Left kidney (tissue), 8 donors: Measurements from ENCODE around the gene NTRK3. TPM values are rescaled to one million over a fixed set of nuclear protein-coding genes. Genes with fewer than 3 reads are reported as not detected.

Experiments used
- DNase-seq: peaks from one replicate; pipeline ENCODE4 v3.0.0-alpha.2; 2013
- long read RNA-seq, 8 donors: transcript quantifications; one replicate each; lab custom pipeline, GENCODE V29; 2026
- polyA plus RNA-seq: library from polyadenylated mRNA; unstranded; fragments of 120-200 nt; gene quantifications from one replicate; pipeline ENCODE4 v1.2.1, GENCODE V29; 2013; ENCODE audit not compliant: insufficient read length

The NTRK3 gene
- 13.7 TPM for polyA plus RNA-seq
- long read RNA-seq, donor 1, partial matches to known transcripts = 0 of 2 reads
- long read RNA-seq, donor 1, other reads (novel, unspliced or antisense) = 0 of 2 reads
- long read RNA-seq, donor 2 = 0 reads
- long read RNA-seq, donor 3, partial matches to known transcripts = 0 of 1 reads
- long read RNA-seq, donor 3, other reads (novel, unspliced or antisense) = 0 of 1 reads
- long read RNA-seq, donor 4 = 0 reads
- long read RNA-seq, donor 5 = 0 reads
- long read RNA-seq, donor 6 = 0 reads
- long read RNA-seq, donor 7 = 0 reads
- long read RNA-seq, donor 8 = 0 reads

DNA sequence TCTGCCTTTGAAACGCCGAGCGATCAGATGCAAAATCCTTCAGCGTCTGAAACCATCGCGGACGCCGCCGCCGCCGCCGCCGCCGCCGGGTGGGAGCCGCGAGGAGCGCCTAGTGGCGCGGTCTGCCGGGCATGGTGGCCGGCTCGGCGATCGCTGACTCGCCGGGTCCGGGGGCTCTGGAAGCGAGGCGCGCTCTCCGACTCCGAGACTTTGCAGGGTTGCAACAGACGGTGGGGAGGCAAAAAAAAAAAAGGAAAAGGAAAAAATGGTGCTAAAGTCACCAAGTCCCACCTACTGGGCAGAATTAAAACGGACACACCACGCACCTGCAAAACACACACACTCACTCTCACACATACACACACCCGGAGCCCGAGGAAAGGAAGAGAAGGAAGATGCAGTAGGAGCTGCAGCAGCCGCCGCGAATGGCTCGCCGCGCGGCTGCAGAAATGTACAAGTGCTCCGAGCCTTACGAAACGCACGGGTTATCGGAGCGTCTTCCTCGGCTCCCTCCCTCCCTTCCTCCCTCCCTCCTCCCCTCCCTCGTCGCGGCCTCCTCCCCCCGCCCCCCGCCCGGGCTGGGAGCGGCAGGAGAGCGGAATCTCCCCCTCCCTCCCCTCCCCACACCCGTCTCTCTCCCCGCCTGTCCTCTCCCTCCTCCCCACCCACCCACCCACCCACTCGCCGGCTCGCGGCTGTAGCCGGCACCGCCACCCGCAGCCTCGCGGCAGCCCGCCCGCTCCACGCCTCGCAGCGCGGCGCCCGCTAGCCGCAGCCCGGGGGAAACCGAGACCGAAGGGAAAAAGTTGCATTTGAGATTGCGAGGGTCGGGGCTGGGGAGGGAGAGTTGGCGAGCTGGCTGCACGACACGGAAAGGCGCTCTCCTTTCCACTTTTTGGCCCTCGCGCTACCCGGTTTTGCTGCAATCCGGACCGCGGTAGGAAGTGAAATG is at the start of gene NTRK3:
NTRK3 (minus strand) TSS at position 461 of the 952 bp plus-strand sequence. CDS start 586 bp downstream, outside the sequence.
- no peak for DNase-seq

DNA sequence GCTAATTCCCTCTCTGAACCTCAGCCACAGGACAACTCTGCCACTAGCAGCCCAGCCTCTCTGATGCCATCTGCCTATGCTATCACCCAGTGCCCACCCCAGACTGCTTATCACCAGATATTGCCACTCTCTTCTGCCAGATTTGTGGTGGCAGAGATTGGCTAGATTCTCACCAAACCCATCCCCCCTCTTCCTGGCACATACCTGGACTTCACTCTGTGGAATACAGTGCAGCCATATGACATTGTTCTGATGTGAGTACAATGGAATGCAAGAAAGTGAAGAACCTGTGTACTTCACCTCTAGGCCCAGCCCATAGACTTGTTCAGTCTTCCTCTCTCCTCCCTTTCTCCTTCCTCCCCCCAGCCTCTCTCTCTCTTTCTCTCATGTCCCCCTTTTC is 46.9 kb upstream of the NTRK3 start:
- DNase-seq = no peak

DNA sequence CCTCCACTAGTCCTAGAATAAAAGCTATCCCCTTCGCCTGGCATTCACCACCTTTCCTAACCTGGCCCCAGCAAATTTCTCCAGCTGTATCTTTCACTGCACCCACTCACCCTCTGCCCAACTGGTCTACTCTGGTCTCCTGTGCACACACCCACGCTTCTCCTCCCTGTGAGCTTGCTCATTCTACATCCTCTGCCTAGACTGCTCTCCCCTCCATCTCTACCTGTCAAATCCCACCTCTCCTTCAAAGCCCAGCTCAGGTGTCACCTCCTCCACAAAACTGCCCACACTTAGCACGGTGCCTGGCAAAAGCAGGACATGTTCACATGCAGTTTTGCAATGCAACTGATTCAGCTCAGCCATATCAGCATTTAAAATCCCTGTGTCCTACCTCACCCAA is 45.8 kb upstream of the NTRK3 start:
- no peak for DNase-seq

DNA sequence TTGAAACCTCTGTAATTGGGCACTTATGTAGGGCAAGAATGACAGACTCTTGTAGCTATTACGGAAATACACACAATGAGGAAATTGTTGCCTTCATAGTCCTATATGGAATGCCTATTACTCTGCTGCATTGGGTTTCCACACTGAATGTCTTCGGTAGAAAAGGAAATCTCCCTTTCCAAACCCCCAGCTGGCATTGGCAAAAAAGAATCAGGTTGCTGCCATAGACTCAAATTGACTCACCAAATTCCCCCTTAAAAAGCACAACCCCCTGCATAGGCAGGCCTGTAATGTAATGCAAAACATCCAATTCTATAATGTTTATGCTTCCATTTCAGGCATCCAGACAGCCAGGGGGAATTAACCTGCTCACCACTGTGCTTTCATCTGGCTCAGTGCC is 44.8 kb upstream of the NTRK3 start:
- no peak for DNase-seq

DNA sequence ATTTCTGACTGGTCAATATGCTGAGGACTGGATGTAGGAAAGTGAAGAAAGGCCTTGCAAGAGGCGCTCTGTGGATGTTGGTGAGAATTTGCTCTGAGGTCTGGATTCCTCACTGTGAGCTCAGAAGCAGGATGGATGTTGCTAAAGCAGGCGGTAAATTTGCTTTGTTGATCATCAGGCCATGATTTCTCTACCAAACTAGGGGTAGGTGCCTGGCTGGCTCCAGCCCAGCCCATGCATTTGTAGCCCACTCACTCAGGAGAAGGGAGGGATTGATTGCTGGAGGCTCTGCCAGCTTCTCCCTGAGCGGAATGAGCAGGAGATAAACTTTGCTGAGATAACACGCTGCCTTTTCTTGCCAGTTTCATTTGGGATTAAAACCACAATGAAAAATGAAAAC is 44.3 kb upstream of the NTRK3 start:
- DNase-seq = no peak

DNA sequence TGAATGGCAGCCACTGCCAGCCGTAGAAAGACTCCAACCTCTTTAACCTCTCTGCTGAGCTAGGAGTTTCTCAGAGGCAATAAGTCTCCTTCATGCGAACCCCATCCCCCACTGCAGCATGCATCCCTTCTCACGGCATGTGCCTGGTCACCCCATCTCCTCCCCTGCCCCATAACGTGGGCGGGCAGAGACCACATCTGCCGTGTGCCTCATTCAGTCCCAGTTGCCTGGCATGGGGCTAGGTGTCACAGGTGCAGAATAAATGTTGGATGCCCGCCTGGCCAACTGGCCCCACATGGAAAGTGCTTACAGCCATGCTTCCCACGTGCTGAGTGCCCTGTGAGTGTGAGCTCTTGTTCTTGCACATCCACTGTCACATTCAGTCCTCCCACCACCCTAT is 43.5 kb upstream of the NTRK3 start:
- no peak for DNase-seq

DNA sequence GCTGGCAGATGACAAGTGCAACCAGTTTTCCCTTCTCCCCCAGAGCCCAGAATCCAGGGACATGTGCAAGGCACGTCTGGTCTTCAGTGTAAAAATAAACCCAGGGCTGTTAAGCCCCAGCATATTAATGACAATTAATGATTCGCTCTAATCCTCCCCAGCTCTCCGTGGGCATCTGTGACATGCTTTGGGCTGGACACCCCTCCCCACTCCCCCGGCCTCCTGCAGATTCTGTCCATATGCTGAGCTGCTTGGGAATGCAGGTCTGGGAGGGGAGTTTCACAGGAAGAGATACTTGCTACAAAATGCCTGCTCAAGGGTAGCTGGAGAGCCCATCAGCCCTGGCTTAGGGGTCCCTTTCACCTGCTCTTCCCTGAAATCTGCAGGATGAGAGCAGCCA is 43.0 kb upstream of the NTRK3 start:
- DNase-seq = no peak

DNA sequence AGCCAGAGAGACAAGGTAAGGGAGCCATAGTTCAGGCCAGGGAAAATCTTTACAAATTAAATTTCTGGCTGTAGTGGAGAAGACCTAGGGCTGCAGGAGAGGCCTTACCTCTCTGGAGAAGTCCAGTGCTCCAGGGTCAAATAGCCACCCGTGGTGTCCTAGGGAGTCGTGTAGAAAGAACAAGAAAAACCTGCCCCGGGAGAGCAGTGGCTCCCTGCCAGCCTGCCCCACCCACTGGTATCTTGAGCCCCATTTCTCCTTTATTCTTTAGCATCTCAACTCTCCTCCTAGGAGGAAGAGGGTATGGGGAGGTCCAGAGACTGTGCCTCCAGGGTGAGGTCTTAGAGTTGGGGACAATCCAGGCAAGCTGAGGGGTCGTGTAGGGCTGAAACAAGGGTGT is 32.1 kb upstream of the NTRK3 start:
- DNase-seq = no peak

DNA sequence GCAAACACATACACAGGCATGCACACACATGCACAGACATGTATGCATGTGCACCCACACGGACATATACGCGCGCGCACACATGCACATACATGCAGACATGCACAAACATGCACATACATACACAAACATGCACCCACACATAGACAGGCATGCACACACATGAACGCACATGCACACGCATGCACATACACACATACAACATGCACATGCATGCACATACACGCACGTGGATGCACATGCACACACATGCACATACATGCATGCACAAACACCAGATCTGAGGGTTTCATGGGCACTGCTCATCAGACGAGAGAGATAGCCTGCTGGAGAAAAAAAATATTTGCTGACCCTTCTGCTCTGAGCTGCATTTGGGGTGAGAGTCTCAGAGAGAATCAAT is 31.7 kb upstream of the NTRK3 start:
- DNase-seq = no peak

DNA sequence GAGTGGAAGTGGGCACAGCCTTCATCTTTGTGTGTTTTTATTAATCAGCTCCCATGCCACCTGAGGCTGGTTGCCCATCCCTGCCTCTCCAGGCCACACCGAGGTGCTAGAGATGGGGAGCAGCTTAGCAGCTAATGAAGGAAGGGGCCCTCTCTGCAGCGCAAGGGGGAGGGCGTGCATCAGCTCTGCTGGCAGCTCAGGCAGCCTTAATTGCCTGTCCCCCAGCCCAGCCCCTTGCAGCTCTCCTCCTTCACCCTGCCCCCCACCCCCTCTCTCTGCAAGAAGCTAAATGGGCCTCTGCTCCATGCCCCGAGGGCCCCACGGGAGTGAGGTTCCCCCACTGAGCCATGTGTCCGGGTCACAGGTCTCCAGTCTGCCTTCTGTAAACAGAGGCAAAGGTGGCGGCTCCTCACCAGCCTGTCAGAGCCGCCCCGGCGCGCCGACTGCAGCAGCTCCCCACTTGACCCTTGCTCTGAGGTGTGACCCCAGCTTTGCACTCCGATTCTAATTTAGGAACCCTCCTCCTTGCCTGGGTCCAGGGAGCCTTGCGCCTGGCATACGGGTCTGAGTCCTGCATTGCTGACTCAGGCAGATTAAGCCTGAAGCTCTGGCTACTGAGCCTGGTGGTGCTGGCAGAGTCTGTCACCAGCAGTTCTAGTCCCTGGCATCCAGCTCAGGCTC is 27.9 kb upstream of the NTRK3 start:
- DNase-seq = no peak

DNA sequence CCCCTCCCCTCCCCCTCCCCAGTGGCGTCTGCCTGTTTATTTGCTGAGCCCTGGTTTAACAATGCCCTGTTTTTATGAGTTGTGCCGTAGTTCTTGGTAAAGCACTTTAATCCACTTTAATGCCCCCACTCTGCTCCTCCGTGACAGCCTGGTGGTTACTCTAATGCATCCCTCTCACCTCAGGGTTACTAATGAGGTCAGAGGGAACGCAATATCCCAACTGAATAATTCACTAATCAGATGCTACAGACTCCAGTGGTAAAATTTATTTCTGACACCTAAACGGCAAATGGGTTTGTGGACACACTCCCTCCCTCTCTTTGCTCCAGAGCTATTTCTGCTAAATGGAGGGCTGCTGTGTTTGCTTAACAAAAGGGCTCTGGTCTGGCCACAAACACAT is 26.1 kb upstream of the NTRK3 start:
- DNase-seq = no peak

DNA sequence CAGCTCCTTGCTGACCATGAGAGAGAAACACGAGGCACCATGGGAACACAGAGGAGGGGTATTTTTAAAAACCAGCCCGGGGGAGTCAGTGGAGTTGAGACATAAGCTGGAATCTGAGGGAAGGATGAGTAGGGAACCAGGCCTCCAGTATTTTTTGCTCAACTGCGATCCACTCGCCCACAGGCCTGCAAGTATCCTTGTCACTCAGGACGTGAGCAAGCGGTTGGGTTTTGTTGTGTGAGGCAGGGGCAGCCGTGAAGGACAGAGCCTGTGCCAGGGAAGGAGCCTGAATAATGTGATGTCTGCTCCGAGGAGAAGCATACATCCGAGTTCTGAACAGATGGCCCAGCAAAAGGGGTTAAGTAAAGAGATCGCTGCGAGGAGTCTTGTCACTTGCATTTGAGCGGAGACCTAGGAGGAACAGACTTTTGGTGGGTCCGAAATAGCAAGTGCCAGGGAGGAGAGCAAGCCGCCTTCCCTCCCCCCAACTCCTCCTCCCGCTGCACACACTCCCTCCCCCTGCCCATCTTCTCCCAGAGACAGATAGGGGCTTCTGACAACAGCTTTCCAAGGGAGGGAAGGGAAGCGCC is 20.4 kb upstream of the NTRK3 start:
- no peak for DNase-seq

DNA sequence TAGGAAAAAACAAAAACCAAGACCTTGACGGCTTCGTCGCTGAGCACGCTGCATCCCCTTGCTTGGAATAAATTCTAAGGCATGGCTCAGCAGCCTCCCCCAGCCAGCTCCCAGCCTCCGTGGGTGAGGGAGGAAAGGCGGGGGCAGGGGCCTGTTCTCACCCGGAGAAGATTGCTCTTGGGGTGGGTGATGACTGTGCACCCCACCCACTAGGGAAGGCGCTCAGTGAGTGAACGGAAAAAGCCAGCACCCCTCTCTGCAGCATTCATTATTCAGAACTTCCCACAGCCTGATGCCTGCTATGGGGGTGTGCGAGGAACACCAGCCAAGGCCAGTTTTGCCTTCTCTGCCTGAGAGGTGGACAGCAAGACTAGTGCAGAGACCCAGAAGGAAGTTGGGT is 19.3 kb upstream of the NTRK3 start:
- DNase-seq = no peak

DNA sequence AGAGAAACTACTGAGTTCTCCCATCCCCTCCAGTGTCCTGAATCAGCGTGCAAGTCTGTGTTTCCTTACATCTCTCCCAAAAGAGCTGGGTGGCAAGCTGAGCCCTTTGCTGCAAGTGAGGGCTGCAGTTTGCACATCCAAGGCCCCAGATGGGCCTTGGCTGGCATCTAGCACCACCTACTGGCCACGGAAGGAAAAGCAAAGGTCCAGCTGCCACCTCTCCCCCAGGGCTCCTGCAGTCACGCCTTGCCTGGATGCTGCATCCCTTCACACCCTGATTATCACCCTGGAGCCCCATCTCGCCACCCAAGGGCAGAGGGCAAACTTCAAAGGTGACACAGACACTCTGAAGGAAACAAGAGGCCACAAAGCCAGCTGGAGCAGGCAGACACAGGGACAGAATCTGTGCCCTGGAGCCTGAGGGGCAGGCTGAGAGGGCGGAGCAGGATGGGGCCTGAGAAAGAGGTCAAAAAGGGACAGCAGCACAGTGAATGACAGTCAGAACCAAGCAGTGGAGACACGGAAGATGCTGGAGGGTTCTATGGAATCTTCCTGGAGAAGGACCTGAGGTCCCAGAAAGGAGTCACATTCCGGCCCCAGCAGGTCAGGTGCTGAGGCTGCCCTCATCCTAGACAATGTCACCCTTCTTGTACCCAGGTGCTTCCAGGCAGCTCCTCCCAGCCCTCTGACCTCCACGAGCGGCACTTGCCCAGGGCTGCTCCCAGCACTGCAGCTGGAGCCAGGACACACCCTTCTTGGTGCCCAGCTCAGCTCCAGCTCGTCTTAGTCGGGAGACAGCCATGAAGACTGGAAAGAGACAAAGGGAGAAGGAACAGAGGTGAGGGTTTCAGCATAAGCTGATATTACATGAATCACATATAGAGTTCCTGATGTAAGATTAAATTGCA is 18.3 kb upstream of the NTRK3 start:
- no peak for DNase-seq

DNA sequence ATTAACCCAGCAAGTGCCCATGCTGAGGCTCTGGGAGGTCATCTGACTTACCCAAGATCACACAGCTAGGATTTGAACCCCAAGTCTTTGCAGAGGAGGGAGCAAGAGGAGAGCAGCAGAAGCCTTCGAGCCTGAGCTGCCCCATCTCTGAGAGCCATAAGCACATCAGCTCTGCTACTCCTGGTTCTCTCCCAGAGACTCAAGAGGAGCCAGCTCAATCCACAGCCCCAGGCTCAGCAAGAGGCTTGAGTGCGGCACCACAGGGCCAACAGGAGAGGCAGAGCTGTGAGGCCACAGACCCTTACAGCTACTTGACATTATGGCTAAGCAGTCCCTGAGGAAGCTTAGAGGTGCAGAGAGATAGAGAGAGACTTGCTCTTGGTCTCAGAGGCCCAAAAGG is 15.9 kb upstream of the NTRK3 start:
- DNase-seq = no peak

DNA sequence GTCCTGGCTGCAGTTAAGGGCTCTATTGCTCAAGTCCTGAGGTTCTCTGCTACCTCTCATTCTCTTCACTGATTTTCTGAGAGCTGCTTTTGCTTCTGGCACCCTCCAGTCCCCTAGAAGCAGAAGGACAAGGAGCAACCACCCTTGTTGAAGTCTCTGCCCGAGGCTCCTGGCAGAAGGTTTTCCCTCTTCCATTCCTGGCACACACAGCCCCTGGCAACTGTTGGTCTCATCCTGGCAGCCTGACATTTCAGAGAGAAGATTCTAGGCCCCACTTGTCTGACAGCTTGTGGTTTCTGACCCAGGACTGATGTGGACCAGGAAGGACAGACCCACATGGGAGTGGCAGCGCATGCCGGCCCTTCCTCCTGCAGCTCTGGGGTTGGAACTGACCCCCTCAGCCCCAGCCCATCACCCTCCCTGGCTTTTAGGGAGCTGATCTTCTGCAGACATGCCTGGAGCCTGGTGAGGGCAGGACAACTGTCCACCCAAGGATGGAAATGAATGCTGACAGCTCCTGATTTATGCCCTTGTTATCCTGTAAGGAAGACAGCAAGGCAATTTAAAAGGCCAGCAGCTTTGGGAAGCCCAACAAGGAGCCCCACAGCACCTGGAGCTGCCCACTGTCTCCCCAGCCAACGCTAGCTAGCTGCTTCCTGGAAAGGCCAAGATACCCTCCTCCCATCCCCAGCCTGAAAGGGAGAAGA is 13.0 kb upstream of the NTRK3 start:
- DNase-seq = no peak

DNA sequence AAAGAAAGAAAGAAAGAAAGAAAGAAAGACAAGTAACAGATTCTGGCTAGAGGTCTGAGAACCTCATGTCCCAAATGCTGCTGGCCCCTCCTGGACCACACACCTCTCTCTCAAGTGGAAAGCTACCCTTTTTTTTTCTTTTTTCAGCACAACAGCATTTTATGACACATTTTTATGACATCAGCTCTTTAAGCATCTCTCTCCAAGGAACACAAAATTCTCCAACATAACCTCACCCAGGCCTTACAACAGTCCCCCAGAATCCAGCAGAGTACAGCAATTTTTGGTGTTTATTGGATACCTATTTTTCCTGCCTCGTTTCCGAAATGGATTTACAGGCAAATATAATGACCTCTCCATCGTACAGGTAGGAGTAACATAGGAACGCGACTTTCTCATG is 11.2 kb upstream of the NTRK3 start:
- DNase-seq = no peak

DNA sequence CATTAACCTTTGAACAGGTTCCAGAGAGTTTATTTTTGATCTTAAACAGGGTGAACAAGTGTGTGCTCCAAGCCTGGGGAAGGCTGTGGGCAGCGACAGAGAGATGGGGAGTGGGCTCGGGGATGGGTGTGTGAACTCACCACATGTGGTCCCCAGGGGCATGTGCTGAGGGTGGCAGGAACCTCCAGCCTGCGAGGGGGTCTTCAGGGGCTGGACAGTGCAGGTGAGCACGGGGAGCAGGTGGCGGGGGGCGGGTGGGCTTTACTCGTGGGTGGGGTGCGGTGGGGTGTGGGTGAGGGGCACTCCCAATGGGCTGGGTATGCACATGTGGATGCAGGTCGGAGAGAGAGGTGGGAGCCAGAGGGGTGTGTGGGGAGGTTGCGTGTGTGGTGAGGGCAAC is 9.6 kb upstream of the NTRK3 start:
- DNase-seq = no peak

DNA sequence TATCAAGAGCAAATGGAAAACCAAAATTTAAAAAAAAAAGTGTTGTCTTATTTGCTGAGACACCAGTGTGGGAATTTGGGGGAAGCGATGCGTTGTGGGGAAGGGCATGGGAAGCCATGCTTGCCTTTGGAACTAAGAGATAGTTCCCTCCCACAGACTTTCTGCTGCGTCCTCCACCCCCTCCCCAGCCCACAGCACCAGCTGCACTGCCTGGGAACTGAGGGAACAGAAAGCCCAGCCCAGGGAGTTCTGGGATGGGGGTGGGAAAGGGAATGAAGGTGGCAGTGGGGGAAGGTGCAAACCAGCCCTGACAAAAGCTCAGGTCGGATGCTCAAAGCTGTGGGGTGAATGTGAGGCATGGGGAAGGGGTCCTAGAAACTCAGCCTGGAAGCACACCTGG is 8.1 kb upstream of the NTRK3 start:
- DNase-seq = no peak

DNA sequence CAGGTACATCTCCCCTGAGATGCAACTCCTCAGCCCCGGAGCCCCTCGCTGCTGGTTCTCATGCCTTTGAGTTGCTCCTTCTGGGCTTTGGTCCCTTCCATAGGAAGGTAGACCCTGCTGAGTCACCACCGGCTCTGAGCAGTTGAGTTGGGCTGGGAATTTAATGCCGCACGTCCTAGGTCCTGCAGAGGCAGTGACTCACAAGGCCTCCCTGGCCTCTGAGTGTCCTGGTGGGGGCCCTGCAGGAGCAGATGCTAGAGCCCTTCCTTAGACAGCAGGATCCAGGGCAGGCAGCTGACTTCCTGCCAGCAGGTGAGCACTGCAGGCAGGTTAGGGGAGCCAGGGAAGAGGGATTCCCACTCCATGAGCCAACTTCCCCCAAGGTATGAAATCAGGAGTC is 5.5 kb upstream of the NTRK3 start:
- no peak for DNase-seq
